SU-DHL-6 (cell line): Measurements from ENCODE around the gene MEF2C.
"Not testable (repeated sequence)": the region's sequence is repeated elsewhere in the genome, so short reads cannot be mapped to it uniquely, and the experiment has no call there.

Experiments used
- CTCF ChIP-seq: fragments of 200-600 bp; sonication (generic); IDR thresholded peaks from one replicate; pipeline ENCODE4 v1.5.1; 2017; ENCODE audit warnings: antibody characterized with exemption, mild to moderate bottlenecking, low read length, moderate library complexity; ENCODE audit not compliant: insufficient read depth, poor library complexity, severe bottlenecking
- EZH2phosphoT487 ChIP-seq: fragments of 200-600 bp; sonication (generic), shearing (Covaris generic); conservative IDR thresholded peaks from 2 replicates; pipeline ENCODE4 v1.6.1; 2018; ENCODE audit warnings: mild to moderate bottlenecking, antibody characterized with exemption, low read length, moderate library complexity, mixed read lengths

- not testable (repeated sequence) for TF ChIP-seq CTCF, EZH2phosphoT487
These were observed 18.1 kb upstream of the MEF2C start for GRCh38 chr5:88901077-88901476.
